ENCODE measurements around the gene SALL1.

The SALL1 gene

GRCh38 chr16:51107742-51108141, 43.3 kb downstream of the SALL1 start:
- no peak for DNase-seq

GRCh38 chr16:51106535-51106934, 44.5 kb downstream of the SALL1 start:
- no peak for DNase-seq

GRCh38 chr16:51103590-51103989, 47.5 kb downstream of the SALL1 start:
- DNase-seq: no peak

- no peak for DNase-seq
Measured at GRCh38 chr16:51097729-51098128, 53.3 kb downstream of the SALL1 start.

GRCh38 chr16:51095890-51096626, 55.0 kb downstream of the SALL1 start:
- no peak for DNase-seq

GRCh38 chr16:51095084-51095881, 55.8 kb downstream of the SALL1 start:
- DNase-seq: no peak

GRCh38 chr16:51093726-51094280, 57.3 kb downstream of the SALL1 start:
- DNase-seq: no peak
